Mesenchymal stem cell (in vitro differentiated cells and primary cell): ENCODE measurements around the gene CHDH.

Experiments
- DNase-seq: peaks from one replicate; pipeline ENCODE4 v3.0.0-alpha.2; 2013
- H2AFZ ChIP-seq: one replicate; pipeline ENCODE4 v1.6.1; 2013; ENCODE audit warnings: low read depth, mild to moderate bottlenecking, control low read depth, inconsistent platforms, low read length, moderate library complexity
- H2AK5ac ChIP-seq: 2 replicates; pipeline ENCODE4 v1.6.1; 2013; ENCODE audit warnings: low read length, moderate library complexity, mild to moderate bottlenecking, inconsistent platforms; ENCODE audit not compliant: severe bottlenecking
- H2BK120ac ChIP-seq: one replicate; pipeline ENCODE4 v1.6.1; 2013; ENCODE audit warnings: low read depth, mild to moderate bottlenecking, inconsistent platforms, low read length, moderate library complexity
- H2BK12ac ChIP-seq, 2 experiments: one replicate each; pipeline ENCODE4 v1.6.1; 2013; ENCODE audit warnings: inconsistent platforms in 2 of 2, low read length in 2 of 2, mild to moderate bottlenecking in 2 of 2, moderate library complexity in 2 of 2, control low read depth in 1 of 2
- H2BK15ac ChIP-seq: one replicate; pipeline ENCODE4 v1.6.1; 2013; ENCODE audit warnings: mild to moderate bottlenecking, low read depth, inconsistent platforms; ENCODE audit not compliant: poor library complexity, severe bottlenecking
- H2BK5ac ChIP-seq: 2 replicates; pipeline ENCODE4 v1.6.1; 2013; ENCODE audit warnings: low read depth, mild to moderate bottlenecking, low read length, control low read depth, inconsistent platforms; ENCODE audit not compliant: poor library complexity, severe bottlenecking
- H3K14ac ChIP-seq, 2 experiments: one replicate each; pipeline ENCODE4 v1.6.1; 2013; ENCODE audit warnings: inconsistent platforms in 2 of 2, low read length in 2 of 2, control low read depth in 1 of 2, mild to moderate bottlenecking in 1 of 2, moderate library complexity in 1 of 2
- H3K18ac ChIP-seq, 2 experiments: one replicate each; pipeline ENCODE4 v1.6.1; 2013; ENCODE audit warnings: inconsistent platforms in 2 of 2, low read length in 2 of 2, control low read depth in 1 of 2, low read depth in 1 of 2, mild to moderate bottlenecking in 1 of 2
- H3K23ac ChIP-seq, 2 experiments: one replicate each; pipeline ENCODE4 v1.6.1; 2013; ENCODE audit warnings: inconsistent platforms in 2 of 2, low read length in 2 of 2, mild to moderate bottlenecking in 2 of 2, moderate library complexity in 2 of 2, control low read depth in 1 of 2
- H3K27ac ChIP-seq: 2 replicates; pipeline ENCODE4 v1.5.1; 2013; ENCODE audit warnings: mild to moderate bottlenecking, moderate library complexity, low read length, control low read depth, inconsistent platforms; ENCODE audit not compliant: poor library complexity, severe bottlenecking
- H3K27me3 ChIP-seq, 2 experiments: 2 replicates each; pipeline versions ENCODE4 v1.6.1 to v1.7.0; 2013; ENCODE audit warnings: low read length in 2 of 2, mild to moderate bottlenecking in 2 of 2, moderate library complexity in 2 of 2, control low read depth in 1 of 2, inconsistent platforms in 1 of 2; ENCODE audit not compliant: control insufficient read depth in 1 of 2, insufficient read depth in 1 of 2
- H3K36me3 ChIP-seq, 2 experiments: 2 replicates each; pipeline versions ENCODE4 v1.6.1 to v1.7.0; 2013; ENCODE audit warnings: low read length in 2 of 2, control low read depth in 1 of 2, inconsistent platforms in 1 of 2, low read depth in 1 of 2, mild to moderate bottlenecking in 1 of 2; ENCODE audit not compliant: insufficient read depth in 2 of 2, control insufficient read depth in 1 of 2
- H3K4ac ChIP-seq, 2 experiments: one replicate each; pipeline ENCODE4 v1.6.1; 2013; ENCODE audit warnings: inconsistent platforms in 2 of 2, low read length in 2 of 2, mild to moderate bottlenecking in 2 of 2, moderate library complexity in 2 of 2, control low read depth in 1 of 2, low read depth in 1 of 2
- H3K4me1 ChIP-seq: 2 replicates; pipeline ENCODE4 v1.6.1; 2013; ENCODE audit warnings: low read depth, low read length, control low read depth; ENCODE audit not compliant: control insufficient read depth, insufficient read depth
- H3K4me2 ChIP-seq: 2 replicates; pipeline ENCODE4 v1.6.1; 2013; ENCODE audit warnings: low read length, mild to moderate bottlenecking, inconsistent platforms; ENCODE audit not compliant: poor library complexity, severe bottlenecking
- H3K4me3 ChIP-seq, 2 experiments: 2 replicates each; pipeline versions ENCODE4 v1.5.1 to v1.7.0; 2013; ENCODE audit warnings: low read length in 2 of 2, mild to moderate bottlenecking in 2 of 2, control low read depth in 1 of 2, low read depth in 1 of 2; ENCODE audit not compliant: insufficient read depth in 1 of 2
- H3K79me1 ChIP-seq: replicated peaks from 2 replicates; pipeline ENCODE4 v1.6.1; 2013; ENCODE audit warnings: mild to moderate bottlenecking, control low read depth, low read length, inconsistent platforms; ENCODE audit not compliant: poor library complexity, severe bottlenecking
- H3K9ac ChIP-seq: 2 replicates; pipeline ENCODE4 v1.7.0; 2013; ENCODE audit warnings: mild to moderate bottlenecking, low read length, moderate library complexity
- H3K9me3 ChIP-seq: 2 replicates; pipeline ENCODE4 v1.7.0; 2013; ENCODE audit warnings: mild to moderate bottlenecking, low read length; ENCODE audit not compliant: control insufficient read depth
- H4K8ac ChIP-seq: one replicate; pipeline ENCODE4 v1.6.1; 2013; ENCODE audit warnings: inconsistent platforms, mild to moderate bottlenecking, low read length, moderate library complexity
- H4K91ac ChIP-seq: one replicate; pipeline ENCODE4 v1.6.1; 2013; ENCODE audit warnings: mild to moderate bottlenecking, low read length, inconsistent platforms
- WGBS: methylation state at CpG from one replicate; pipeline ENCODE4 v1.1.7; 2013; ENCODE audit warnings: mixed read lengths; 5-methylcytosine and 5-hydroxymethylcytosine counted together

CHDH gene

GRCh38 chr3:53824795-53825194, 21.4 kb downstream of the CHDH start:
- no peak overlapping the region for H4K91ac ChIP-seq
- peaks cover 0 to 2% of the 10 kb centered on the region in 2 experiments for H3K36me3 ChIP-seq
- H3K9ac ChIP-seq: no peak overlapping the region
- H2BK15ac ChIP-seq: no peak overlapping the region
- H3K9me3 ChIP-seq: no peaks in the 10 kb centered on the region
- no peak overlapping the region for H2AK5ac ChIP-seq
- no peaks in the 10 kb centered on the region for H3K27me3 ChIP-seq
- no peak overlapping the region for H3K14ac ChIP-seq
- H3K18ac ChIP-seq: no peak overlapping the region
- no peak overlapping the region for H2AFZ ChIP-seq
- no peak overlapping the region for H3K4me3 ChIP-seq
- 92% methylated on average over 4 of the region's 4 CpGs for WGBS
- H3K27ac ChIP-seq: no peak overlapping the region
- H3K4ac ChIP-seq: no peak overlapping the region
- H3K4me1 ChIP-seq: peaks cover 2% of the 10 kb centered on the region
- H3K79me1 ChIP-seq: no peaks in the 10 kb centered on the region
- H2BK120ac ChIP-seq: no peak overlapping the region
- no peak overlapping the region for H2BK5ac ChIP-seq
- no peak for DNase-seq
- no peak overlapping the region for H3K4me2 ChIP-seq
- H3K23ac ChIP-seq: no peak overlapping the region
- no peak overlapping the region for H4K8ac ChIP-seq
- no peak overlapping the region for H2BK12ac ChIP-seq

GRCh38 chr3:53823956-53824657, 22.1 kb downstream of the CHDH start:
- Histone ChIP-seq H3K79me1 (no peaks in the 10 kb centered on the region), H2AFZ (no peak overlapping the region), H3K14ac (no peak overlapping the region), H4K91ac (no peak overlapping the region), H3K36me3 (peaks cover 0 to 5% of the 10 kb centered on the region in 2 experiments), H3K9ac (no peak overlapping the region), H3K4ac (no peak overlapping the region), H2BK120ac (no peak overlapping the region), H4K8ac (no peak overlapping the region), H2BK5ac (no peak overlapping the region), H3K23ac (no peak overlapping the region), H3K18ac (no peak overlapping the region), H2BK15ac (no peak overlapping the region), H3K4me1 (peaks cover 2% of the 10 kb centered on the region), H3K9me3 (no peaks in the 10 kb centered on the region), H3K27ac (no peak overlapping the region), H3K4me2 (no peak overlapping the region), H2AK5ac (no peak overlapping the region), H3K4me3 (no peak overlapping the region), H3K27me3 (no peaks in the 10 kb centered on the region), H2BK12ac (no peak overlapping the region)
- WGBS: 59% methylated on average over 10 of the region's 10 CpGs
- no peak for DNase-seq

GRCh38 chr3:53823026-53823955, 22.9 kb downstream of the CHDH start:
- no peak overlapping the region for H2BK5ac ChIP-seq
- H2AFZ ChIP-seq: no peak overlapping the region
- H3K4ac ChIP-seq: no peak overlapping the region
- no peak overlapping the region for H3K4me3 ChIP-seq
- no peak overlapping the region for H2BK120ac ChIP-seq
- no peak overlapping the region for H3K18ac ChIP-seq
- no peak overlapping the region for H3K27ac ChIP-seq
- H3K23ac ChIP-seq: no peak overlapping the region
- peaks cover 2% of the 10 kb centered on the region for H3K4me1 ChIP-seq
- DNase-seq: no peak
- no peak overlapping the region for H2AK5ac ChIP-seq
- H2BK12ac ChIP-seq: no peak overlapping the region
- no peak overlapping the region for H3K14ac ChIP-seq
- H3K27me3 ChIP-seq: no peaks in the 10 kb centered on the region
- peak overlapping the region; percentile 9 for H4K8ac ChIP-seq
- peaks cover 0 to 5% of the 10 kb centered on the region in 2 experiments for H3K36me3 ChIP-seq
- H3K4me2 ChIP-seq: no peak overlapping the region
- no peak overlapping the region for H3K9ac ChIP-seq
- H3K9me3 ChIP-seq: no peaks in the 10 kb centered on the region
- H3K79me1 ChIP-seq: no peaks in the 10 kb centered on the region
- WGBS: 95% methylated on average over 67 of the region's 67 CpGs
- H4K91ac ChIP-seq: no peak overlapping the region
- H2BK15ac ChIP-seq: no peak overlapping the region

- WGBS: 87% methylated on average over 14 of the region's 14 CpGs
These were observed 23.9 kb downstream of the CHDH start for GRCh38 chr3:53822331-53822741.

More at GRCh38 chr3:53822331-53822741, 23.9 kb downstream of the CHDH start:
- H3K4me2 ChIP-seq: no peak overlapping the region
- no peak overlapping the region for H3K14ac ChIP-seq
- no peak overlapping the region for H2BK12ac ChIP-seq
- no peak overlapping the region for H2AFZ ChIP-seq
- no peak overlapping the region for H4K91ac ChIP-seq
- H2AK5ac ChIP-seq: no peak overlapping the region
- no peak overlapping the region for H4K8ac ChIP-seq
- H3K79me1 ChIP-seq: no peaks in the 10 kb centered on the region
- H2BK15ac ChIP-seq: no peak overlapping the region
- no peak overlapping the region for H3K9ac ChIP-seq
- no peak for DNase-seq
- no peaks in the 10 kb centered on the region for H3K27me3 ChIP-seq
- H3K23ac ChIP-seq: no peak overlapping the region
- no peak overlapping the region for H3K18ac ChIP-seq
- H3K9me3 ChIP-seq: no peaks in the 10 kb centered on the region
- H2BK5ac ChIP-seq: no peak overlapping the region
- no peak overlapping the region for H3K4ac ChIP-seq
- peaks cover 2% of the 10 kb centered on the region for H3K4me1 ChIP-seq
- H2BK120ac ChIP-seq: no peak overlapping the region
- peaks cover 0 to 8% of the 10 kb centered on the region in 2 experiments for H3K36me3 ChIP-seq
- H3K4me3 ChIP-seq: no peak overlapping the region
- H3K27ac ChIP-seq: no peak overlapping the region
